A673 (cell line): ENCODE results near the gene ENO1. TPM values are rescaled to one million over a fixed set of nuclear protein-coding genes. Genes with fewer than 3 reads are reported as not detected.
"Not testable (repeated sequence)": the region's sequence is repeated elsewhere in the genome, so short reads cannot be mapped to it uniquely, and the experiment has no call there.

Source experiments
- BruUV-seq: library from RNA; stranded (reverse); fragments of 400-500 nt; replicated peaks from 2 replicates; lab custom pipeline; 2021; lab: Mats Ljungman, UMichigan
- CTCF ChIA-PET: fragments of 300-600 bp; sonication (Branson Sonifier 250); formaldehyde crosslinking; loops from one replicate; lab custom pipeline; 2022; ENCODE audit warnings: antibody characterized with exemption; lab: Charles Lee
- POLR2A ChIA-PET: fragments of 300-600 bp; sonication (Branson Sonifier 250); formaldehyde crosslinking; loops from one replicate; lab custom pipeline; 2022; ENCODE audit warnings: antibody characterized with exemption; ENCODE audit not compliant: low non-redundant PET; lab: Charles Lee
- DNase-seq: peaks from one replicate; pipeline ENCODE4 v3.0.0-alpha.2; 2015; ENCODE audit warnings: low spot score
- H3K27ac ChIP-seq: fragments of 200-600 bp; sonication (generic); 2 replicates; pipeline ENCODE4 v1.5.1; 2016; ENCODE audit warnings: mixed run types, low read depth, mild to moderate bottlenecking, mixed read lengths, antibody characterized with exemption, low read length; ENCODE audit not compliant: poor library complexity, severe bottlenecking
- H3K27me3 ChIP-seq: fragments of 200-600 bp; sonication (generic); replicated peaks from 2 replicates; pipeline ENCODE4 v1.6.1; 2017; ENCODE audit warnings: mixed run types, low read depth, mild to moderate bottlenecking, mixed read lengths, antibody characterized with exemption, low read length; ENCODE audit not compliant: insufficient read depth, poor library complexity
- H3K36me3 ChIP-seq: fragments of 200-600 bp; sonication (generic); 2 replicates; pipeline ENCODE4 v1.6.1; 2016; ENCODE audit warnings: mixed run types, mild to moderate bottlenecking, mixed read lengths, antibody characterized with exemption, low read length; ENCODE audit not compliant: insufficient read depth, poor library complexity, severe bottlenecking
- H3K4me1 ChIP-seq: fragments of 200-600 bp; sonication (generic); 2 replicates; pipeline ENCODE4 v1.6.1; 2017; ENCODE audit warnings: mixed run types, mild to moderate bottlenecking, mixed read lengths, antibody characterized with exemption, low read length; ENCODE audit not compliant: insufficient read depth, poor library complexity, severe bottlenecking
- H3K4me3 ChIP-seq: fragments of 200-600 bp; sonication (generic); 2 replicates; pipeline ENCODE4 v1.5.1; 2016; ENCODE audit warnings: low read depth, mixed run types, mild to moderate bottlenecking, mixed read lengths, low read length; ENCODE audit not compliant: poor library complexity, severe bottlenecking
- H3K9me3 ChIP-seq: fragments of 200-600 bp; sonication (generic); 2 replicates; pipeline ENCODE4 v1.6.1; 2016; ENCODE audit warnings: mixed run types, low read depth, mild to moderate bottlenecking, mixed read lengths, antibody characterized with exemption, low read length; ENCODE audit not compliant: poor library complexity, severe bottlenecking
- EZH2 ChIP-seq: fragments of 200-600 bp; sonication (generic); IDR thresholded peaks from 2 replicates; pipeline ENCODE4 v1.6.1; 2017; ENCODE audit warnings: borderline replicate concordance, low read depth, mild to moderate bottlenecking, mixed read lengths, antibody characterized with exemption, low read length; ENCODE audit not compliant: poor library complexity, severe bottlenecking
- intact Hi-C: fragments of 100-400 bp; cut with micrococcal nuclease; formaldehyde crosslinking; loops from one replicate; pipeline ENCODE4 v1.10.0; 2022; ENCODE audit not compliant: unreplicated experiment
- total RNA-seq: library from RNA; stranded (reverse); gene quantifications from 2 replicates; pipeline ENCODE4 v1.2.3, GENCODE V29; 2021
- TF ChIP-seq, protein P1 (sequence below): fragments of 300-800, 200-600 bp; sonication (generic); conservative IDR thresholded peaks from 2 replicates; pipeline ENCODE4 v1.5.1; 2017; ENCODE audit warnings: low read depth, mild to moderate bottlenecking, antibody characterized with exemption, low read length, moderate library complexity, mixed read lengths

ENO1 gene
- total RNA-seq, 1 experiment from 2014 or later: 2,659 TPM

GRCh38 chr1:8902765-8903164, 24.3 kb upstream of the ENO1 start:
- Histone ChIP-seq H3K27ac (no peak overlapping the region), H3K9me3 (no peaks in the 10 kb centered on the region), H3K4me3 (no peak overlapping the region), H3K27me3 (no peaks in the 10 kb centered on the region), H3K4me1 (no peaks in the 10 kb centered on the region), H3K36me3 (no peaks in the 10 kb centered on the region)
- no TSS peak for BruUV-seq
- ChIA-PET CTCF (no interaction called here), POLR2A (no interaction called here)
- intact Hi-C loops: no loop called here
- no peak for DNase-seq
- no peak for TF ChIP-seq EZH2
- TF ChIP-seq, protein P1, sequence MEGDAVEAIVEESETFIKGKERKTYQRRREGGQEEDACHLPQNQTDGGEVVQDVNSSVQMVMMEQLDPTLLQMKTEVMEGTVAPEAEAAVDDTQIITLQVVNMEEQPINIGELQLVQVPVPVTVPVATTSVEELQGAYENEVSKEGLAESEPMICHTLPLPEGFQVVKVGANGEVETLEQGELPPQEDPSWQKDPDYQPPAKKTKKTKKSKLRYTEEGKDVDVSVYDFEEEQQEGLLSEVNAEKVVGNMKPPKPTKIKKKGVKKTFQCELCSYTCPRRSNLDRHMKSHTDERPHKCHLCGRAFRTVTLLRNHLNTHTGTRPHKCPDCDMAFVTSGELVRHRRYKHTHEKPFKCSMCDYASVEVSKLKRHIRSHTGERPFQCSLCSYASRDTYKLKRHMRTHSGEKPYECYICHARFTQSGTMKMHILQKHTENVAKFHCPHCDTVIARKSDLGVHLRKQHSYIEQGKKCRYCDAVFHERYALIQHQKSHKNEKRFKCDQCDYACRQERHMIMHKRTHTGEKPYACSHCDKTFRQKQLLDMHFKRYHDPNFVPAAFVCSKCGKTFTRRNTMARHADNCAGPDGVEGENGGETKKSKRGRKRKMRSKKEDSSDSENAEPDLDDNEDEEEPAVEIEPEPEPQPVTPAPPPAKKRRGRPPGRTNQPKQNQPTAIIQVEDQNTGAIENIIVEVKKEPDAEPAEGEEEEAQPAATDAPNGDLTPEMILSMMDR: no peak

- H3K9me3 ChIP-seq, H3K4me3 ChIP-seq, H3K27ac ChIP-seq, POLR2A ChIA-PET, DNase-seq, CTCF ChIA-PET, BruUV-seq, intact Hi-C loops, H3K27me3 ChIP-seq, H3K36me3 ChIP-seq, H3K4me1 ChIP-seq: not testable (repeated sequence)
Measured at GRCh38 chr1:8900684-8901083, 22.2 kb upstream of the ENO1 start.

DNA sequence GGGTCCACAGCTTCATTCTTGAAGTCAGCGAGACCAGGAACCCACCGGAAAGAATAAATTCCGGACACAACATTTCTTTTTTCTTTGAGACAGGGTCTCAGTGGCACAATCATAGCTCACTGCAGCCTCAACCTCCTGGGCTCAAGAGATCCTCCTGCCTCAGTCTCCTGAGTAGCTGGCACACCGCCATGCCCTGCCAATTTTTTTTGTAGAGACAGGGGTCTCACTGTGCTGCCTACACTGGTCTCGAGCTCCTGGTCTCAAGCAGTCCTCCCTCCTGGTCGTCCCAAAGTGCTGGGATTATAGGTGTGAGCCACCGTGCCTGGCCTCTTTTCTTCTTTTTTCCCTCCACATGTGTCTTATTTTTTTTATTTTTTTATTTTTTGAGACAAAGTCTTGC, 20.6 kb upstream of the ENO1 start:
- H3K27ac ChIP-seq: no peak overlapping the region
- no peak for DNase-seq
- intact Hi-C loops: no loop called here
- CTCF ChIA-PET: no interaction called here
- TF ChIP-seq, protein P1: no peak
- no peak for TF ChIP-seq EZH2
- no peaks in the 10 kb centered on the region for H3K36me3 ChIP-seq
- POLR2A ChIA-PET: no interaction called here
- no peaks in the 10 kb centered on the region for H3K4me1 ChIP-seq
- H3K9me3 ChIP-seq: no peaks in the 10 kb centered on the region
- no peaks in the 10 kb centered on the region for H3K27me3 ChIP-seq
- H3K4me3 ChIP-seq: no peak overlapping the region
- BruUV-seq: no TSS peak

- H3K27me3 ChIP-seq, H3K27ac ChIP-seq, BruUV-seq, H3K36me3 ChIP-seq, CTCF ChIA-PET, H3K4me3 ChIP-seq, POLR2A ChIA-PET, intact Hi-C loops, H3K9me3 ChIP-seq, H3K4me1 ChIP-seq, DNase-seq: not testable (repeated sequence)
Measured at GRCh38 chr1:8898418-8898817, 19.9 kb upstream of the ENO1 start.

- CTCF ChIA-PET, H3K4me1 ChIP-seq, H3K27ac ChIP-seq, POLR2A ChIA-PET, H3K27me3 ChIP-seq, intact Hi-C loops, BruUV-seq, H3K9me3 ChIP-seq, DNase-seq, H3K36me3 ChIP-seq, H3K4me3 ChIP-seq: not testable (repeated sequence)
Measured at GRCh38 chr1:8897505-8897904, 19.0 kb upstream of the ENO1 start.

DNA sequence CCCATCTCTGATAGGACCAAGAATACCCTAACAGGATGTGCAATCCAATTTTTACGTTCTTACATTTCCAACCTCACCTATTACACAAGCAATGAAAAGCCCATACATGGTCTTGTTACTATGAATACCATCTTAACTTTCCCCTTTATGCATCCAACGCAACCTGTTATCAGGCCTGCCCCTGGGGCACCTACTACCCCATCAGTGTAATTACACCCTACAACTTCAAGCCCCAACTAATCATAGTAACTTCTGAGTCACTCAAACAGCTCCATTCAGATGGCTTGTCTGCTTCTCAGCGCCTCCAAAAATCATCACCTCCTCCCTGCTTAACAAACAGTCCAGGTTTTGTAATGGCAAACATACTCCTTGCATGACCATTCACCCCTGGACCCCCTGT, 18.3 kb upstream of the ENO1 start:
- H3K4me3 ChIP-seq, DNase-seq, CTCF ChIA-PET, H3K27ac ChIP-seq, POLR2A ChIA-PET, BruUV-seq, intact Hi-C loops, H3K9me3 ChIP-seq, H3K4me1 ChIP-seq, H3K27me3 ChIP-seq, H3K36me3 ChIP-seq: not testable (repeated sequence)
